Measurements from ENCODE around the gene ZNF697.

The ZNF697 gene

DNA sequence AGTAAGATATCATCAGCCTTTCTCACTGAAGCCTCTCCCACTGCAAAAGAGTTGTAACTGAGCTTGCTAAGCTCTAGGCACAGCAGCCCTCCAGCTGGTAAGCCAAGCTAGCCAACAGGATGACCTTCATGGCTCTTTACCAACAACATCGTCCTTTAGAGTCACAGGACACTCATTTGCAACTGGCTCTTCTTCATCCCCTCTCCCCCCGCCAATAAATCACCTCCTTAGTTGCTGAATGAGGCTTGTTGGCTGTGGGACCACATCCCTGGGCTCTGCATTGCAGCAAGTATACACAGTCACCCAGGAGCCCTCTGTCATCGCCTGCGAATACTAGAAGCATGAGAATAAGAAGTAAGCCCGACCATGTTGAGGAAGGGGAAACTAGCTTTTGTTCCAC, 16.0 kb upstream of the ZNF697 start:
- H3K4me3 ChIP-seq (ENCODE audit: low read depth, low read length), result no peak overlapping the region
- TF ChIP-seq, protein P1, sequence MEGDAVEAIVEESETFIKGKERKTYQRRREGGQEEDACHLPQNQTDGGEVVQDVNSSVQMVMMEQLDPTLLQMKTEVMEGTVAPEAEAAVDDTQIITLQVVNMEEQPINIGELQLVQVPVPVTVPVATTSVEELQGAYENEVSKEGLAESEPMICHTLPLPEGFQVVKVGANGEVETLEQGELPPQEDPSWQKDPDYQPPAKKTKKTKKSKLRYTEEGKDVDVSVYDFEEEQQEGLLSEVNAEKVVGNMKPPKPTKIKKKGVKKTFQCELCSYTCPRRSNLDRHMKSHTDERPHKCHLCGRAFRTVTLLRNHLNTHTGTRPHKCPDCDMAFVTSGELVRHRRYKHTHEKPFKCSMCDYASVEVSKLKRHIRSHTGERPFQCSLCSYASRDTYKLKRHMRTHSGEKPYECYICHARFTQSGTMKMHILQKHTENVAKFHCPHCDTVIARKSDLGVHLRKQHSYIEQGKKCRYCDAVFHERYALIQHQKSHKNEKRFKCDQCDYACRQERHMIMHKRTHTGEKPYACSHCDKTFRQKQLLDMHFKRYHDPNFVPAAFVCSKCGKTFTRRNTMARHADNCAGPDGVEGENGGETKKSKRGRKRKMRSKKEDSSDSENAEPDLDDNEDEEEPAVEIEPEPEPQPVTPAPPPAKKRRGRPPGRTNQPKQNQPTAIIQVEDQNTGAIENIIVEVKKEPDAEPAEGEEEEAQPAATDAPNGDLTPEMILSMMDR (IDR thresholded peaks at IDR 0.05; ENCODE audit: borderline replicate concordance, insufficient read depth, low read depth, low read length), result no peak

DNA sequence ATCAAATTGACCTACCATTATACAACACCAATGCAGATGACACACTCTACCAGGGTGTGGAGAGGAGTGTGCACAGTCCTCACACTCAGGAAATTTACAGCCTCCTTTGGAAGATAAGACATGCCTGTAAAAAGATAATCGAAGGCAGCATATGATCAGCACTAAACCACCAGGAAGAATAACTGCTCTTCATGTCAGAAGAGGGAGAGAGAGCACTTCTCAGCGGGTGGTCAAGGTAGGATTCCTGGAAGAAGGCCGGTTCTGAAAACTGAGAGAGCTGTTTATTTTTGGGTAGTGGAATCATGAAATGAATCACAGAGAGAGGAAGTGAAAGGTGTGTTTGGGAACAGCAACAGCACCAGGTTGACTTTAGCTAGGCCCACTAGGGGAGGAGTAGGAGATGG, 14.0 kb upstream of the ZNF697 start:
- TF ChIP-seq, protein P1 (IDR thresholded peaks at IDR 0.05; ENCODE audit: borderline replicate concordance, insufficient read depth, low read depth, low read length), result no peak
- H3K4me3 ChIP-seq (ENCODE audit: low read depth, low read length), result no peak overlapping the region

DNA sequence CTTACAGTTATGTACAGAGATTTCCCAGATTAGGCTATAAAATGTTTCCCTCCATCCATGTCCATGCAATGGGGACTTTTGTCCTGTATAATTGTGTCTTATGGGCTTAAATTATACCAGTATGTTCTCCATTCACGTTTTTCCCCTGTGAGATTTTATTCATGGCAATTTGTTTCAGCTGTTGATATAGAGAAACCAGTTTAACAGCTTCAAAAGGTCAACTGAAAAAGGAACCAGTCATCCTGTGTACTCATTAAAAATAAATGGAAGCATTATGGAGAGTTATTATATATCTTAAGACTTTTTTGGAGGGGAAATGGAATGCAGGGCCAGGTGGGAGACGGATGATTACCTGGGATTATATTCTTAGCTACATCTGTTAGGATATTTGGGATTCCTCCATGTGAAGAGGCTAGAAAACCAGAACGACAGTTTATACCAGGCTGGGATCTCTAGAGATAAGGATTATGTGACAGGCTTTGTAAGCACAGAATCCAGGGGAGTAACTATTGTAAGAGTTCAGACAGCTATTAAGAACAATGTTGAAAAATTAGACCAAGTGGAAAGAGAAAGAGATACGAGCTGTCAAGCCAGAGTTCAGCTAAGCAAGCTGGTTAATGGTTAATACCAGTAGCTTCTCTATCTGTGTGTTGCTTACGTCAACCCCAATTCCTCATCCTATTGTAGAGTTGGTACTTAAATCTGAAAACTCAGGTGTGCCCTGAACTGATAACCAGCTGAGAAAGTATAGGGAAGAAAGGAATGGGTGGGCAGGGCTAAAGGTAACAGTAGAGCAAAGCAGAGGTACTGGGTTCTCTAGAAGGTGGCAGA, 12.4 kb upstream of the ZNF697 start:
- TF ChIP-seq, protein P1 (IDR thresholded peaks at IDR 0.05; ENCODE audit: borderline replicate concordance, insufficient read depth, low read depth, low read length), result no peak
- H3K4me3 ChIP-seq (ENCODE audit: low read depth, low read length), result no peak overlapping the region

DNA sequence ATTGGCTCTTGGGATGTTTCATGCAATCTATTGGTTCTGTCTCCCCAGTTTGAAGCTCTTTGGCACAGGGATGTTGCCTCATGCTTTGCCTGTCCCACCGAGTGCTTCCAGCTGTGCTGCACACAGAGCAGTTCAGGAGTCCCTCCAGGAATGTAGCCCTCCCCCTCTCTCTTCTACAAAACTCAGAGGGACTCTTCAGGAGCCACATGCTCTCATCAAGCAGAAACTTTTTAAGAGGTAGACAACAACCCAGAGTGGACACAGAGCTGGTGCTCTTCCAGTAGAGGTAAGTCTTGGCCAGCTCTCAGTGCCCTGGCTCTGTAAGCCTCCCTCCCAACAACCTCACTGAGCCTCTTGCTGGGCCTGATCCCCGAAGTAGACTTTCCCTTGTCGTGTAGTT, 11.6 kb upstream of the ZNF697 start:
- H3K4me3 ChIP-seq (ENCODE audit: low read depth, low read length), result no peak overlapping the region
- TF ChIP-seq, protein P1 (IDR thresholded peaks at IDR 0.05; ENCODE audit: borderline replicate concordance, insufficient read depth, low read depth, low read length), result no peak

DNA sequence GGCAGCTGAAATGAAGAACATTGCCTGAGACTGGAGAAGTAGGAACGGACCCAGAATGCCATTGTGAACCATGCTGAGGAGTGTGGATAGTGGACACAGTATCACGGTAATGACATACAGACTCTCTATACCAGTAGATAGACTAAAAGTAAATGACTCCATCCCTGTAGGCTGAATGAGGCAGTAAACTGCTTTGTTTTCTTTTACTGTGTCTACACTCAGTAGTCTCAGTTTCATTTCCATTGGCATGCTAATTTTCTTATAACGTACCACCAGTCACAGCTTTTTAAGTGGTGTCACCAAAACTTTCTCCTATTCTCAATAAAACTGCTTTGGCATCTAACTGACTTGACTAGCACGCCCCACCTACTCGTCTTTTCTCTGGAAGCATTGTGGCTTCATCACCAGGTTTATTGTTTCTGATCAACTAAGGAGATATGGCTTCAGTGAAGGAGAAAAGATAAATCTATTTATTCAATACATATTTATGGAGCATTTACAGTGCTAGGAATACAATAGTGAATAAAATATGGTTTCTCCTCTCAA, 8.4 kb upstream of the ZNF697 start:
- TF ChIP-seq, protein P1 (IDR thresholded peaks at IDR 0.05; ENCODE audit: borderline replicate concordance, insufficient read depth, low read depth, low read length), result no peak
- no peak overlapping the region for H3K4me3 ChIP-seq (ENCODE audit: low read depth, low read length)

DNA sequence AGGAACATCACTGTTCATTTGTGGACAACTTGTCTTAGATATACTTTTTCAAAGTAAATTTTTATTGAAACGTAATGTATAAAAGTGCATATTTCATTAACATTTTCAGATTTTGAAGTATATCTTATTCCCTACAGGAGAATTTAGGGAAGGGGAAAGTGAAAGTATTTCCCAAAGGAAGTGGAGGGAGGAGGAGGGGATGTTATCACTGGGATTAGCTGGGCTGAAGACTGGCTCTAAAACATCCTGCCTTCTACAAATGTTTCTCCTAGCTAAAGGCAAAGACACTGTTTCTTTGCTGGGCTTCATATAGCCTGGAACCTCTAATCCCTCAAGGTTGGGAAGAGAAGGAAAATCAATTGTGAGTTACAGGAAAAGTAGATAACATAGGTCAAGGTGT, 7.1 kb upstream of the ZNF697 start:
- H3K4me3 ChIP-seq (ENCODE audit: low read depth, low read length), result no peak overlapping the region
- TF ChIP-seq, protein P1 (IDR thresholded peaks at IDR 0.05; ENCODE audit: borderline replicate concordance, insufficient read depth, low read depth, low read length), result no peak

DNA sequence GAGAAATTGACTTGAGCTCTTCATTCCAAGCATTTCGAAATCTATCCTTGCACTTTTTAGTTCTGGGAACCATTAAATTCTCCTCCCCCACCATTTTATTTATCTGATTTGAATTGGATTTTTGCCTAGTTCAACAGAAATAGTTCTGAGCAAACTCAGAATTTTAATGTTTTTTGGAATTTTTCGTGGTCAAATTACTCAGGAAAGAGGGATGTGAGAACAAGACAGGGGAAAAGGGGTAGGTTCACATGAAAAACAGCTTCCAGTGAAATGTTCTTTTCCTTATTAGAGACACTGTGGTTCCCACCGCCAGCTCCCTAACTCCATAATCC, 5.7 kb upstream of the ZNF697 start:
- TF ChIP-seq, protein P1 (IDR thresholded peaks at IDR 0.05; ENCODE audit: borderline replicate concordance, insufficient read depth, low read depth, low read length), result no peak

More for the DNA sequence above, 5.7 kb upstream of the ZNF697 start:
- H3K4me3 ChIP-seq (ENCODE audit: low read depth, low read length), result no peak overlapping the region

Measured in GM12875 (cell line).